8988T (cell line): ENCODE results near the gene TEF.

Experiments used
- DNase-seq: peaks from one replicate; pipeline ENCODE4 v3.0.0; 2011

Gene TEF, protein sequence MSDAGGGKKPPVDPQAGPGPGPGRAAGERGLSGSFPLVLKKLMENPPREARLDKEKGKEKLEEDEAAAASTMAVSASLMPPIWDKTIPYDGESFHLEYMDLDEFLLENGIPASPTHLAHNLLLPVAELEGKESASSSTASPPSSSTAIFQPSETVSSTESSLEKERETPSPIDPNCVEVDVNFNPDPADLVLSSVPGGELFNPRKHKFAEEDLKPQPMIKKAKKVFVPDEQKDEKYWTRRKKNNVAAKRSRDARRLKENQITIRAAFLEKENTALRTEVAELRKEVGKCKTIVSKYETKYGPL

GRCh38 chr22:41381329-41382097 is at the start of gene TEF:
TEF (plus strand) TSS chr22:41381942; CDS start chr22:41382045, 103 bp downstream.
- DNase-seq: peak; percentile 90

GRCh38 chr22:41332217-41332939 is 49.4 kb upstream of the TEF start:
- DNase-seq: no peak

- DNase-seq: no peak
Measured at GRCh38 chr22:41333806-41334205, 47.9 kb upstream of the TEF start.

DNA sequence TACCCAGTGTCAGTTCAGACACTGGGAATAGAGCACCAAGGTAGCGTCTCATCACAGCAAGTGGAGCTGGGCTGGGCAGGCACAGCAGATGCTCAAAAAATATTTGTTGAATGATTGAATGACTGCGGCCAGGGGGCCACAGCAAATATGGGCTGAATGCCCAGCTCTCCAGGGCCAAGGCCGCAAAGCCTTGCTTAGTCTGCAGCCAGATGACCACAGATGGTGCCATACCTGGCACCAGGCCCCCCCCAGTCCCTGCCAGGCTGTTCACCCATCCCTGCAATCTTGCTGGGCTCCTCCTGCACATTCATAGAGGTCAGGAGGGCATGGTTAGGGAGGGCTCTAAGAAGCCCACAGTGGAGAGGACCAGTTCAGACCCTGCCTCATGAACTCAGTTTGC is 47.5 kb upstream of the TEF start:
- no peak for DNase-seq

- DNase-seq: no peak
Measured at GRCh38 chr22:41334951-41335635, 46.6 kb upstream of the TEF start.

DNA sequence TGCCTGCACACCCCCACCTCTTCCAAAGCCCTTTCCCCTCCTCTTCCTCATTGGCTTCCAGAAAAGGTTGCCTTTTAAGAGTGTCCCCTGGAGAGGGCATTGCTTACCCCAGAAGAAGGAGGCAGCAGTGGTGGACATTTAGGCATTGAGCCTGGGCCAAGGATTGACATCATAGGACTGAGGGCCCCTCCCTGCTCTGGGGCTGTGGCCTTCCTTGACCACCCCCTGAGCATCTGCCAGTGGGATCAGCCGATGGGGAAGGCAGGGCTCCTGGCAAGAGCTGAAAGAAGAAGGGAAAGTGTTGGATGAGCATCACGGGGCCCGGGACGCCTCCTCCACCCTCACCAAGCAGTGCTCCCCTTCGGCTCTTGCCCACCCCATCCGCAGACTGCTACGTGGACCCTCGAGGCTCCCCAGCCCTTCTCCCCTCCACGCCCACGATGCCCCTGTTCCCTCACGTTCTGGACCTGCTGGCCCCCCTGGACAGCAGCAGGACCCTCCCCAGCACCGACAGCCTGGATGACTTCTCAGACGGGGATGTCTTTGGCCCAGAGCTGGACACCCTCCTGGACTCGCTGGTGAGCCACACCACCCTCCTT is 43.0 kb upstream of the TEF start:
- no peak for DNase-seq

GRCh38 chr22:41339823-41340222 is 41.9 kb upstream of the TEF start:
- no peak for DNase-seq

GRCh38 chr22:41340357-41340756 is 41.4 kb upstream of the TEF start:
- no peak for DNase-seq

GRCh38 chr22:41341012-41341411 is 40.7 kb upstream of the TEF start:
- DNase-seq: no peak

GRCh38 chr22:41341990-41342389 is 39.8 kb upstream of the TEF start:
- DNase-seq: no peak

DNA sequence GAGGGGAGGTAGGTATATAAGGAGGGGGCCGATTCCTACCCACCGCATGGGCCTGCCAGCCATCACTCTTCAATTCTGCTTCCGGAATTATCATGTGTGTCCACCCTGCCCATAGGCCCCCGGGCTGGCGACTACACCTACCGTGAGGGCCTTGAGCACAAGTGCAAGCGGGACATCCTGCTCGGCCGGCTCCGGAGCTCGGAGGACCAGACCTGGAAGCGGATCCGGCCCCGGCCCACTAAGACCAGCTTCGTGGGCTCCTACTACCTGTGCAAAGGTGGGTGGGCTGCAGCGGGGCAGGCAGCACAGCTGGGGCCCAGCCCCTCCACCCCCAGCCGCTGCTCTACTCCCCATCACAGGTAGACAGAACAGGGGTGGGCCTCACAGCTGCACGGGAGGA is 38.4 kb upstream of the TEF start:
- DNase-seq: no peak

DNA sequence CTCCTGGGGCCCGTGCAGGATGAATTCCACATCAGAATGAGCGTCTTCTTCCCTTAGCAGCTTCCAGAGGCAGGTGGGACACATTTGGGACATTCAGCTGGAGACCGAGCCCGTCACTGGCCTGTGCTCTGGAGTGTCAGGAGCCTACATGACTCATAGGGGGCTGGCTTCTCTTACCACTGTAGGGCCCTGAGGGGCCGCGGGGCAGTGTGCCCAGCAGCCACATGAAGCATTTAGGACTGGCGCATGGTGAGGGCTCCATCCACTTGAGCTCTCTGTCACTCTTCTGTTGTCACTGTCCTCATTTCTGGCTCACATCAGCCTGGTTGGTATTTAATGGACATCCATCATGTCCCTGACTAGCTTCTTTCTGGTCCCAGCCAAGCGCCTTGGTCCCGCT is 38.0 kb upstream of the TEF start:
- DNase-seq: no peak

DNA sequence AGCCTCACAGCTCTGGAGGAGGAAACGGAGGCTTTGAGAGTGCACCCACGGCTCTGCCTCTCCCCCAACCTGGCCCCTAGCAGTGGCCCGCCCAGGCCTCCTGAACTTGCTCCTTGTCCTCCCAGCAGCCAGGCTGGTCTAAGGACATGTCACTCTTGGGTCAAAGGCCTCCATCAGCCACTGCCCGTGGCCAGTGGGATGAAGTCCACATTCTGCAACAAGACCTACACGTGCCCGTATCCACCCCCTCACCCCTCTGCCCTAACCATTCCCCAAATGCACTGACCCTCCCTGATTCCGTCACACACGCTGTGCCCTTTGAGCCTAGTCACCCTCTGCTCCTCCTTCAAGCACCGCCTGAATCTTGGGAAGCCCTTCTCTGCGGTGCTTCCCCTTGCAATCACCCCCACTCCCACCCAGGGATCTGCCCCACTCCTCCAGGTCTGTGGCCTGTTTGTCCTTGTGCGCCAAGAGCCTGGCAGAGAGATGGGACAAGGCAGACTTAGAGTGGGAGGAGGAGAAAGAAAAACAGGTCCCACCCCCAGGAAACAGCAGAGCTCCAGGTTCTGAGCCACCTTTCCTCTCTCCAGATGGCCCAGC is 37.5 kb upstream of the TEF start:
- no peak for DNase-seq

DNA sequence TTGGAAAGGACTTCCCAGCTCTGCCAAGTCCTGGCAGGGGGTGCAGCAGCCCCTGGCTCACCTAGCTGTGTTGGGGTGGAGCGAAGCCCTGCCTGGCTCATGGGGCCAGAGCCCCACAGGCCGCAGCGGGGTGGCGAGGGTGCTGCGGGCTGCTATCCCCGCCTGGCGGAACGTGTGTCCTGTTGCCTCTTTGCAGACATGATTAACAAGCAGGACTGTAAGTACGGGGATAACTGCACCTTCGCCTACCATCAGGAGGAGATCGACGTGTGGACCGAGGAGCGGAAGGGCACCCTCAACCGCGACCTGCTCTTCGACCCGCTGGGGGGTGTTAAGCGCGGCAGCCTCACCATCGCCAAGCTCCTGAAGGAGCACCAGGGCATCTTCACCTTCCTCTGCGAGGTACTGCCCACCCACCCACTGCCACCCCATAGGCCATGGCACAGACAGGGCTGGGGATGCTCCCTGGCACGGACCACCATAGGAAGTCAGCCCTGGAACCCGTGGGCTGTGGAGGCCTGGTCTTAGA is 35.9 kb upstream of the TEF start:
- DNase-seq: no peak

DNA sequence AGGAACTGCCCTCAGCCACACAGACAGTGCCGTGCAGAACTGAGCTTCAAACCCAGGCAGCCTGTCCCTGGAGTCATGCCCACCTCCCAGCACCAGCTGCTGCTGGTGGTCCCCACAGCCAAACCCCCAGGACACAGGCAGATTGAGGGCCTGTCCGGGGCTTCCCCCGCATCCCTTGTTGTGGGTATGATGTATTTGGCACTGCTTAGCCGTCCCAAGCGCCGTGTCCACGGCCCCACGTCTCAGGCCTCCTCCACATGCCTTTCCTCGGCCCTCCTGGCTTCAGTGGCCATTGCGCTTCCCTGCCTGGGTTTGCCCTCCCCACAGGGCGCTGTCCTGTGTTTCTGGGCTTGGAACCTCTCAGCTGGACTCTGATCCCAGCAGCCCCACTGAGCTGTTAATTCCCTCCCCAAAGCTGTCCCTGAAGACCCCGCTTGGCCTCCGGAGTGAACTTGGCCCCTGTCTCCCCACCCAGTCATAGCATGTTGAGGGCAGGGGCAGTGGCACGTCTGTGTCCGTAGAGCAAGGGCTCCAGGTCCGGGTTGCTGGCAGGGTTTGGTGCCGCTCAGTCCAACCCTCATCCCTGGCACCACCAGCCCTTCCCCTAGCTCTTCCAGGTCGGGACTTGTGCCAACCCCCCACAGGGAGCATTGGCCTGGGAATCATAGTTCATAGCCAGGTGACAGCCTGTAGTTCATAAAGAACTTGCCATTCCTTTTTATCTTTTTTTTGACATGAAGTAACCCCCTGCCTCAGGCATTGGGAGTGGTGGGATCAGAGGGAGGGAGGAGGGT is 34.5 kb upstream of the TEF start:
- DNase-seq: no peak

- DNase-seq: no peak
Measured at GRCh38 chr22:41348964-41349484, 32.7 kb upstream of the TEF start.

DNA sequence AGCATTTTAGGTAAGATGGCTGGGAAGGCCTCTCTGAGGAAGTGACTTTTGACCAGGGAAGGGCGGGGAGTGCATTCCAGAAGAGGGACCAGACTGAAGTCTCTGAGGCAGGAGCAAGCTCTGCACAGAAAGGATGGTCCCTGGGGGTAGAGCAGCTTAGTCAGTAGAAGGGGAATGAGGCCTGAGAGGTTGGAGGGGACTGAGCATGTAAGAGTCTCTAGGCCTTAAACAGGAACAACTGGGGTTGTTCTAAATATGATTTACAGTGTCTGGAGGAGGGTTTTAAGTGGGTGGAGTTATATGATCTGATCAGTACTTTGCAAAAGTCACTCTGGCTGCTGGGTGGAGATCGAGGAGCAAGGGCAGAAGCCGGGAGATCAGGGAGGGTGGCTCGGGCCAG is 31.7 kb upstream of the TEF start:
- no peak for DNase-seq

DNA sequence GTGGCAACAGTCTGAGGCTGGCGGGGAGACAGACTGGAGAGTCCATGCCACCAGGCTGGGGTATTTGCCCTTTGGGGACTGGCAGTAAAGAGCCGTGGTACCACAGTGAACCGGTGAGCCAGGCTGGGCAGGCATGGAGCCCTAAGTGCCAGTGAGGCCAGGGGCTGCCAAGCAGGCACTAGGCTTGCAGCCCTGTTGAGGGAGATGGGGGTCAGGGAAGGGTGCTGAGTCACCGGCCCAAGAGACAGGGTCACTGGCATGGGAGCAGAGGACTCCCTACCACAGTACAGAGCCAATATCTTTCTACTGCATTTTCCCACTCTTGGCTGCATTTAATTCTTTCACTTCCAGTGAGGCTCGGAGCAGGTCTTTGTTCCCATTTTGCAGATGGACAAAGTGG is 30.7 kb upstream of the TEF start:
- DNase-seq: no peak

DNA sequence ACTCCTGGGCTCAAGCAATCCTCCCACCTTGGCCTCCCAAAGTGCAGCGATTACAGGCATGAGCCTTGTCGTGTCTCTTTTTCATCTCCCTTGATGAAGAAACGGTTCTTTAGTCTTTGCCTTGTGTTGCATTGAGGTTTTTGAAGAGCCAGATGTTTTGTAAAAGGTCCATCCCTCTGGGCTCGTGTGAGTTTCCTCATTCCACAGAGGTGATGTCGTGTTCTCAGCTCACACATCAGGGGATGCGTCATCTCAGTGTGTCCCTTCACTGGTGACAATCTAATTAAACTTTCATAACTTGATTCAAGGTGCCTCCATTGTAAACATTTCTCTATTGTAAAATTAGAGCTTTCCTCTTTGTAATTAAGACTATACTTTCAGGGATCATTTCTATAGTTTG is 29.7 kb upstream of the TEF start:
- DNase-seq: peak; percentile 50

DNA sequence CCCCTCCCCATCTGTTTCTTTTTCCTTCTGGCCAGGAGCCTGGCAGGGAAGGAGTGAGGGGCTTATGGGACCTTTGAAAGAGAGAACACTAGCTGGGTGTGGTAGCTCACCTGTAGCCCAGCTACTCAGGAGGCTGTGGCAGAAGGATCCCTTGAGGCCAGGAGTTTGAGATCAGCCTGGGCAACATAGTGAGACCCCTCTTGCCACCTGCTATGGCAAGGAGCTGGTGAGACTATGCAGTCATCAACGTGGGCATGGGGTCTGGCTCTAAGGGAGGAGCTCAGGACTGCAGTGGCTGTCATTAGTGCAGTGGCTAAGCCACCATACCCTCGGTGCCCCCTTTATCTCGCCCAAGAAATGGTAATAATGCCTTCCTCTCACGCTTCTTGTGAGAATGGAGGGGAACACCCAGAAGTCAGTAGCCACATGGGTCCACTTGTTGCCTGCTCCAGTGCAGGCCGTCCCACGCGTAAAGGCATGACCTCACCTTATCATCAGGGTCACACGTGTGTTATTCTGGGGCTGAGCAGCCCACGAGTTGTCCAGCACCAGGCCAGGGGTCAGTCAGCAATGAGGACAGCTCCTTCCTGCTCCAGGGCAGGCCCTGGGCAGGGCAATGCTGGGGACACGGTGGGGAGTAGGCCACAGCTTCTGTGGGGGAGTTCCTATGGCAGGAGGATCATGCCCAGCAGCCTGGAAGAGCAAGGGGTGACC is 27.7 kb upstream of the TEF start:
- DNase-seq: no peak
